Measurements from ENCODE around the gene SLC25A28. TPM values are rescaled to one million over a fixed set of nuclear protein-coding genes. Genes with fewer than 3 reads are reported as not detected.

Gene SLC25A28
- polyA plus RNA-seq, 1 donor from 2014 or later = 27.1 TPM

DNA sequence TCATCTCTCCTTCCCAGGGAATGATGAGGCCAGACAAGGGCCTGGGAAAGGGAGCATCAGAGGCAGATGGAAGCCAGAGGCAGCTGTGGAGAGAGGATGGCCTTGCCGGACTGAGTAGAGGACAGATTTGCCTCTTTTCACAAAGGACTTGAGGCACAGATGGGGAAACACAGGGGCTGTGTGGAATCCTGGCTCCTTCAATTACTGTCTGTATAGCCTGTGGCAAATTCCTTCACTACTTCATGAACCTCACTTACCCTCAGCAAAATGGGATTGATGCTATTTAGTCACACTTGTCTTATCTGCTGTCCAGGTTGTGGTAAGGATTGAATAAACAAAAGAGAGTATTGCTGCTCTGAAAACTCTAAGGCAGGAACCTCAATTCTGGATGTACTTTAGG, 40.3 kb downstream of the SLC25A28 start:
- no peak overlapping the region for H3K4me3 Mint-ChIP-seq
- peaks cover 2% of the 10 kb centered on the region for H3K27me3 Mint-ChIP-seq
- peak overlapping the region in 1 of 3 donors; percentile 27 for H3K27ac Mint-ChIP-seq
- no peaks in the 10 kb centered on the region for H3K9me3 Mint-ChIP-seq
- no peaks in the 10 kb centered on the region for H3K36me3 Mint-ChIP-seq
- no peaks in the 10 kb centered on the region for H3K4me1 Mint-ChIP-seq

- H3K9me3 Mint-ChIP-seq = no peaks in the 10 kb centered on the region
- peaks cover 2% of the 10 kb centered on the region for H3K27me3 Mint-ChIP-seq
- no peak overlapping the region for H3K4me3 Mint-ChIP-seq
- H3K27ac Mint-ChIP-seq = no peak overlapping the region
- no peaks in the 10 kb centered on the region for H3K36me3 Mint-ChIP-seq
- peaks cover 8 to 13% (median 11%) of the 10 kb centered on the region in 3 donors for H3K4me1 Mint-ChIP-seq
These were observed 46.4 kb downstream of the SLC25A28 start for GRCh38 chr10:99573790-99574189.

GRCh38 chr10:99571816-99572215, 48.4 kb downstream of the SLC25A28 start:
- H3K4me3 Mint-ChIP-seq = no peak overlapping the region

GRCh38 chr10:99569961-99570360, 50.3 kb downstream of the SLC25A28 start:
- H3K36me3 Mint-ChIP-seq = no peaks in the 10 kb centered on the region
- H3K9me3 Mint-ChIP-seq = no peaks in the 10 kb centered on the region
- no peaks in the 10 kb centered on the region for H3K27me3 Mint-ChIP-seq
- peak overlapping the region in 1 of 4 donors; percentile 48 for H3K4me3 Mint-ChIP-seq
- peaks cover 8 to 14% (median 11%) of the 10 kb centered on the region in 3 donors for H3K4me1 Mint-ChIP-seq
- peak overlapping the region; percentile 9 to 78 (median 15) for H3K27ac Mint-ChIP-seq

More at GRCh38 chr10:99571816-99572215, 48.4 kb downstream of the SLC25A28 start:
- peaks cover 8 to 14% (median 11%) of the 10 kb centered on the region in 3 donors for H3K4me1 Mint-ChIP-seq
- H3K9me3 Mint-ChIP-seq = no peaks in the 10 kb centered on the region
- no peaks in the 10 kb centered on the region for H3K36me3 Mint-ChIP-seq
- H3K27ac Mint-ChIP-seq = no peak overlapping the region
- H3K27me3 Mint-ChIP-seq = no peaks in the 10 kb centered on the region

- peak overlapping the region in 2 of 3 donors; percentile 15 to 78 for H3K27ac Mint-ChIP-seq
These were observed 50.8 kb downstream of the SLC25A28 start for GRCh38 chr10:99569253-99569939.

DNA sequence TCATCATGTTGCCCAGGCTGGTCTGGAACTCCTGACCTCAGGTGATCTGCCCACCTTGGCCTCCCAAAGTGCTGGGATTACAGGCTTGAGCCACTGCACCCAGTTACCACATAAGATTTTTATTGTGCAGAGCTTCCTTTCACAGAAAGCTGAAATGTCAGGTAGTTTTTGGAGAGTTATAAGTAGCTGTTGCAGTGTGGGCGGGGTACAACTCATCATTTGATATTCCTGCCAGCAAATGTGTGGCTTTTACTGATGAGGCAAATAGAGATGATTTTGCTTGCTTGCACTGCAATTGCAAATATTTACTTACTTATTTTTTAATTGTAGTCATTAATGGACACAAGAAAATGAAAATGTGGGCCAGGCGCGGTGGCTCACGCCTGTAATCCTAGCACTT, 55.1 kb downstream of the SLC25A28 start:
- Mint-ChIP-seq H3K36me3 (no peaks in the 10 kb centered on the region), H3K27me3 (no peaks in the 10 kb centered on the region), H3K27ac (no peak overlapping the region), H3K9me3 (no peaks in the 10 kb centered on the region), H3K4me1 (peaks cover 9 to 19% (median 18%) of the 10 kb centered on the region in 3 donors), H3K4me3 (no peak overlapping the region)

More at GRCh38 chr10:99569253-99569939, 50.8 kb downstream of the SLC25A28 start:
- Mint-ChIP-seq H3K27me3 (no peaks in the 10 kb centered on the region), H3K36me3 (no peaks in the 10 kb centered on the region), H3K9me3 (no peaks in the 10 kb centered on the region), H3K4me1 (peaks cover 8 to 14% (median 11%) of the 10 kb centered on the region in 3 donors), H3K4me3 (no peak overlapping the region)

DNA sequence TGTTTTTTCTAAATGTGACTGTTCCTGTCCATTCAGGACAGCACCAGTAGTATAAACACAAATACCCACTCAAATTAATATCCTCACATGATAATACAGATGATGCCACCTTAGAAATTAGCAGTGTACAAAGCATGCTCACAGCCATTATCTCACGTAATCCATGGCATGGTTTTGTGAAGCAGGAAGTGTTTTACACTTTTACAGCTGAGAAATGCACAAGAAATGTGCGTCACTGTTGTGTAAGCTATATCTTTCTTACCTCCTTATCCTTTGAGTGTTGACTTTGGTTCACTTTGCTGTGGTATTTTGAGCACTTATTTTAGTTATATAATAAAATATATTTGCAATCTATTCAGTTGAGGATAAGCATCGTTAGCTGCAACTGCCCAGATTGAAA, 55.9 kb downstream of the SLC25A28 start:
- Mint-ChIP-seq H3K9me3 (no peaks in the 10 kb centered on the region), H3K27ac (no peak overlapping the region), H3K27me3 (no peaks in the 10 kb centered on the region), H3K36me3 (no peaks in the 10 kb centered on the region), H3K4me3 (no peak overlapping the region), H3K4me1 (peaks cover 2 to 12% (median 12%) of the 10 kb centered on the region in 3 donors)

GRCh38 chr10:99562631-99563030, 57.6 kb downstream of the SLC25A28 start:
- Mint-ChIP-seq H3K4me1 (peaks cover 0 to 12% (median 8%) of the 10 kb centered on the region in 3 donors), H3K27me3 (peaks cover 3% of the 10 kb centered on the region), H3K4me3 (peak overlapping the region in 1 of 4 donors; percentile 57), H3K27ac (no peak overlapping the region), H3K9me3 (no peaks in the 10 kb centered on the region), H3K36me3 (no peaks in the 10 kb centered on the region)

Other genes starting within 250 kb of the SLC25A28 start
- gene GOT1, start 189.8 kb downstream of the SLC25A28 start, polyA plus RNA-seq = 24.0 TPM
- gene NKX2-3, start 87.5 kb downstream of the SLC25A28 start, polyA plus RNA-seq = not detected
- 0.99 TPM for gene ENTPD7, start 39.1 kb upstream of the SLC25A28 start, polyA plus RNA-seq
- gene COX15, start 111.7 kb upstream of the SLC25A28 start, polyA plus RNA-seq = 41.7 TPM
- 57.6 TPM for gene CUTC, start 111.8 kb upstream of the SLC25A28 start, polyA plus RNA-seq
- gene ABCC2, start 162.2 kb upstream of the SLC25A28 start, polyA plus RNA-seq = 0.33 TPM